ENCODE measurements around the gene TINAG. TPM values are rescaled to one million over a fixed set of nuclear protein-coding genes. Genes with fewer than 3 reads are reported as not detected.
"Not testable (repeated sequence)": the region's sequence is repeated elsewhere in the genome, so short reads cannot be mapped to it uniquely, and the experiment has no call there.

The TINAG gene
- total RNA-seq, 4 donors from 2014 or later = not detected

GRCh38 chr6:54320871-54321270, 12.6 kb downstream of the TINAG start:
- WGBS = 68% methylated on average over 1 of the region's 1 CpG
- H3K4me1 ChIP-seq = no peaks in the 10 kb centered on the region
- H3K36me3 ChIP-seq = no peaks in the 10 kb centered on the region
- H3K4me3 ChIP-seq = no peak overlapping the region
- TF ChIP-seq CTCF (IDR thresholded peaks at IDR 0.05) (no peak), EP300 (IDR thresholded peaks at IDR 0.05) (no peak), POLR2A (IDR thresholded peaks at IDR 0.05; ENCODE audit: low read depth) (no peak), POLR2AphosphoS5 (IDR thresholded peaks at IDR 0.05) (no peak)
- H3K27ac ChIP-seq (replicated peaks in 1 of 4) = no peak overlapping the region
- H3K27me3 ChIP-seq = no peaks in the 10 kb centered on the region
- intact Hi-C loops (cut with DNase I) = no loop called here
- no peaks in the 10 kb centered on the region for H3K9me3 ChIP-seq
- DNase-seq (ENCODE audit: extremely low spot score) = no peak

DNA sequence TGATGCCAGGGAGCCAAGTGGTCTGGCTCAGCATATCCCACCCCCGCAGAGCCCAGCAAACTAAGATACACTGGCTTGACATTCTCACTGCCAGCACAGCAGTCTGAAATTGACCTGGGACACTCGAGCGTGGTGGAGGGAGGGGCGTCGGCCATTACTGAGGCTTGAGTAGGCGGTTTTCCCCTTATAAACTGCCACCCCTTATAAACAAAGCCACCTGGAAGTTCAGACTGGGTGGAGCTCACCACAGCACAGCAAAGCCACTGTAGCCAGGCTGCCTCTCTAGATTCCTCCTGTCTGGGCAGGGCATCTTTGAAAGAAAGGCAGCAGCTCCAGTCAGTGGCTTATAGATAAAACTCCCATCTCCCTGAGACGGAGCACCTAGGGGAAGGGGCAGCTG, 19.4 kb downstream of the TINAG start:
- H3K27me3 ChIP-seq = no peaks in the 10 kb centered on the region
- peaks cover 0 to 13% (median 4%) of the 10 kb centered on the region in 4 donors for H3K9me3 ChIP-seq
- TF ChIP-seq POLR2AphosphoS5 (IDR thresholded peaks at IDR 0.05) (no peak), POLR2A (IDR thresholded peaks at IDR 0.05; ENCODE audit: low read depth) (no peak), EP300 (IDR thresholded peaks at IDR 0.05) (no peak), CTCF (IDR thresholded peaks at IDR 0.05) (no peak)
- WGBS = 79% methylated on average over 6 of the region's 7 CpGs
- no peak overlapping the region for H3K27ac ChIP-seq (replicated peaks in 1 of 4)
- no peak overlapping the region for H3K4me3 ChIP-seq
- no peaks in the 10 kb centered on the region for H3K36me3 ChIP-seq
- DNase-seq (ENCODE audit: extremely low spot score) = no peak
- H3K4me1 ChIP-seq = no peaks in the 10 kb centered on the region
- intact Hi-C loops (cut with DNase I) = no loop called here

GRCh38 chr6:54331571-54331970, 23.3 kb downstream of the TINAG start:
- peaks cover 0 to 13% (median 4%) of the 10 kb centered on the region in 4 donors for H3K9me3 ChIP-seq
- H3K4me3 ChIP-seq; H3K27ac ChIP-seq (replicated peaks in 1 of 4); DNase-seq (ENCODE audit: extremely low spot score); H3K4me1 ChIP-seq; intact Hi-C loops (cut with DNase I); H3K27me3 ChIP-seq; H3K36me3 ChIP-seq: not testable (repeated sequence)
- 80% methylated on average over 2 of the region's 2 CpGs for WGBS

DNA sequence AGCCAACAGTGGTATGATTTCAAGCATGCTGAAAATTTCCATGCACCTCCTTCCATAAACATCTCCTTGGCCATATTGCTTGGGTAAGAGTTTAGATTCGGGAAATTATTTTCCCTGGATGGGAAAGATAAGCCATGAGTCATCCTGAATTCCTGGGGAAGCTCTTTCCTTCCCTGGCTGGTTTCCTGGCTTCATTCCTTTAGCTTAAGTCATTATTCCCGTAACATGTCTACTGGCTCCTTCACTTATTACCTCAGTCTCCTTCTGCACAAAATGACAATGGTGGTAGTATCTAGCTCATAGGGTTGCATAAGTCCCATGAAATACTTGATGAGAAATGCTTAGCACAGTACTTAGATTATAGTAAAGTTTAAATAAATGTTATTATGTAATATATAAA, 27.6 kb downstream of the TINAG start:
- no peaks in the 10 kb centered on the region for H3K27me3 ChIP-seq
- peak overlapping the region in 1 of 4 donors; percentile 23 for H3K27ac ChIP-seq (replicated peaks in 1 of 4)
- H3K36me3 ChIP-seq = no peaks in the 10 kb centered on the region
- intact Hi-C loops (cut with DNase I) = no loop called here
- peaks cover 0 to 9% (median 7%) of the 10 kb centered on the region in 4 donors for H3K4me1 ChIP-seq
- H3K9me3 ChIP-seq = peaks cover 0 to 9% (median 0%) of the 10 kb centered on the region in 4 donors
- WGBS = 25% methylated on average over 2 of the region's 2 CpGs
- DNase-seq (ENCODE audit: extremely low spot score) = no peak
- no peak overlapping the region for H3K4me3 ChIP-seq
- TF ChIP-seq EP300 (IDR thresholded peaks at IDR 0.05) (no peak), POLR2AphosphoS5 (IDR thresholded peaks at IDR 0.05) (peak in 1 of 2 donors; percentile 65)

- Histone ChIP-seq H3K4me3 (no peak overlapping the region), H3K27ac (replicated peaks in 1 of 4) (no peak overlapping the region), H3K27me3 (no peaks in the 10 kb centered on the region), H3K36me3 (no peaks in the 10 kb centered on the region), H3K4me1 (no peaks in the 10 kb centered on the region), H3K9me3 (no peaks in the 10 kb centered on the region)
- no peak for TF ChIP-seq POLR2A (IDR thresholded peaks at IDR 0.05; ENCODE audit: low read depth)
- TF ChIP-seq CTCF (IDR thresholded peaks at IDR 0.05) = no peak
- TF ChIP-seq EP300 (IDR thresholded peaks at IDR 0.05) = no peak
- TF ChIP-seq POLR2AphosphoS5 (IDR thresholded peaks at IDR 0.05) = no peak
- WGBS = 94% methylated on average over 2 of the region's 2 CpGs
- intact Hi-C loops (cut with DNase I) = no loop called here
- no peak for DNase-seq (ENCODE audit: extremely low spot score)
Measured at GRCh38 chr6:54353975-54354374, 45.7 kb downstream of the TINAG start.

- TF ChIP-seq POLR2A (IDR thresholded peaks at IDR 0.05; ENCODE audit: low read depth) (no peak), EP300 (IDR thresholded peaks at IDR 0.05) (no peak), POLR2AphosphoS5 (IDR thresholded peaks at IDR 0.05) (no peak), CTCF (IDR thresholded peaks at IDR 0.05) (no peak)
- Histone ChIP-seq H3K4me1 (no peaks in the 10 kb centered on the region), H3K4me3 (no peak overlapping the region), H3K27me3 (no peaks in the 10 kb centered on the region), H3K36me3 (no peaks in the 10 kb centered on the region), H3K27ac (replicated peaks in 1 of 4) (no peak overlapping the region), H3K9me3 (no peaks in the 10 kb centered on the region)
- intact Hi-C loops (cut with DNase I) = no loop called here
- DNase-seq (ENCODE audit: extremely low spot score) = no peak
- 79% methylated on average over 2 of the region's 2 CpGs for WGBS
Measured at GRCh38 chr6:54354608-54355007, 46.4 kb downstream of the TINAG start.
